ENCODE data around the gene PPP1R8.

GRCh38 chr1:27787895-27788294 lies 42.7 kb upstream of the PPP1R8 start:
- TF ChIP-seq CTCF (conservative IDR thresholded peaks at IDR 0.05) = no peak
- TF ChIP-seq EZH2 (IDR thresholded peaks at IDR 0.05; ENCODE audit: low read depth) = no peak
